Endothelial cell of umbilical vein (primary cell): Measurements from ENCODE around the gene APOC4.

Source experiments
- EZH2 ChIP-seq: IDR thresholded peaks from 2 replicates; pipeline ENCODE4 v1.6.1; 2012; ENCODE audit warnings: borderline replicate concordance, low read depth, mild to moderate bottlenecking, moderate library complexity, low read length, inconsistent platforms; ENCODE audit not compliant: severe bottlenecking
- TF ChIP-seq, protein P1 (sequence below), 2 donors: IDR thresholded peaks; 1 replicate in 1 of 2; 2 replicates in 1 of 2; pipeline ENCODE4 v1.5.1; 2011; ENCODE audit warnings: low read length in 2 of 2, mild to moderate bottlenecking in 2 of 2, moderate library complexity in 2 of 2, control low read depth in 1 of 2, inconsistent platforms in 1 of 2, low read depth in 1 of 2; ENCODE audit not compliant: insufficient read depth in 1 of 2; ENCODE audit errors: extremely low read depth in 1 of 2

DNA sequence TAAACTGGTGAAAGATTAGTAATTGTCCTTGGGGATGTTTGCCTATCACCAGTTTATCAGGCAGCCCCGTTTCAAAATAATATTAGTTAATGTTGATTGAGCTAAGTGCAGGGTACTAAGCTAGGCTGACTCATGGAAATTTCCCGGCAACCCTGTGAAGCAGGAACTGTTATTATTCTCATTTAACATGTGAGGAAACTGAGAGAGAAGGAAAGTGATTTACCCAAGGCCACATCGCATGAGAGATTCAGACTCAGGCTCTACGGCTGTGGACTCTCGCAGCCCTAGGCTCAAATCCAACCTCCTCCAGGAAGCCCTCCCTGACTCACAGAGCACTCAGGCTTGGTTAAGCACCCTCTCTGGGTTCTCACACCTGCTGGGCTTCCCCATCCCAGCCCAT, 32.8 kb downstream of the APOC4 start:
- TF ChIP-seq, protein P1, sequence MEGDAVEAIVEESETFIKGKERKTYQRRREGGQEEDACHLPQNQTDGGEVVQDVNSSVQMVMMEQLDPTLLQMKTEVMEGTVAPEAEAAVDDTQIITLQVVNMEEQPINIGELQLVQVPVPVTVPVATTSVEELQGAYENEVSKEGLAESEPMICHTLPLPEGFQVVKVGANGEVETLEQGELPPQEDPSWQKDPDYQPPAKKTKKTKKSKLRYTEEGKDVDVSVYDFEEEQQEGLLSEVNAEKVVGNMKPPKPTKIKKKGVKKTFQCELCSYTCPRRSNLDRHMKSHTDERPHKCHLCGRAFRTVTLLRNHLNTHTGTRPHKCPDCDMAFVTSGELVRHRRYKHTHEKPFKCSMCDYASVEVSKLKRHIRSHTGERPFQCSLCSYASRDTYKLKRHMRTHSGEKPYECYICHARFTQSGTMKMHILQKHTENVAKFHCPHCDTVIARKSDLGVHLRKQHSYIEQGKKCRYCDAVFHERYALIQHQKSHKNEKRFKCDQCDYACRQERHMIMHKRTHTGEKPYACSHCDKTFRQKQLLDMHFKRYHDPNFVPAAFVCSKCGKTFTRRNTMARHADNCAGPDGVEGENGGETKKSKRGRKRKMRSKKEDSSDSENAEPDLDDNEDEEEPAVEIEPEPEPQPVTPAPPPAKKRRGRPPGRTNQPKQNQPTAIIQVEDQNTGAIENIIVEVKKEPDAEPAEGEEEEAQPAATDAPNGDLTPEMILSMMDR (IDR thresholded peaks at IDR 0.05; ENCODE audit: extremely low read depth in 1 of 2, insufficient read depth in 1 of 2, low read depth in 1 of 2, low read length in 2 of 2) = no peak
- no peak for TF ChIP-seq EZH2
